H7 (cell line): ENCODE data around the gene CYP19A1. TPM values are rescaled to one million over a fixed set of nuclear protein-coding genes. Genes with fewer than 3 reads are reported as not detected.

Experiments used
- DNase-seq: peaks from one replicate; pipeline ENCODE4 v3.0.0; 2012
- H3K27me3 ChIP-seq: 2 replicates; pipeline ENCODE4 v1.6.0; 2011; ENCODE audit warnings: mild to moderate bottlenecking, low read length; ENCODE audit not compliant: control insufficient read depth, insufficient read depth
- H3K36me3 ChIP-seq: replicated peaks from 2 replicates; pipeline ENCODE4 v1.5.1; 2011; ENCODE audit warnings: low read length; ENCODE audit not compliant: control insufficient read depth, insufficient read depth
- H3K4me3 ChIP-seq: 2 replicates; pipeline ENCODE4 v1.5.1; 2011; ENCODE audit warnings: low read depth, mild to moderate bottlenecking, control low read depth, low read length, moderate library complexity; ENCODE audit not compliant: insufficient read depth
- total RNA-seq: library from RNA; depleted of rRNA; stranded (reverse); fragments of >200 nt; shearing (Covaris generic); gene quantifications from 2 replicates; pipeline ENCODE4 v1.2.3, GENCODE V29; 2014

CYP19A1 gene
- total RNA-seq, 1 experiment from 2014 or later, result not detected

DNA sequence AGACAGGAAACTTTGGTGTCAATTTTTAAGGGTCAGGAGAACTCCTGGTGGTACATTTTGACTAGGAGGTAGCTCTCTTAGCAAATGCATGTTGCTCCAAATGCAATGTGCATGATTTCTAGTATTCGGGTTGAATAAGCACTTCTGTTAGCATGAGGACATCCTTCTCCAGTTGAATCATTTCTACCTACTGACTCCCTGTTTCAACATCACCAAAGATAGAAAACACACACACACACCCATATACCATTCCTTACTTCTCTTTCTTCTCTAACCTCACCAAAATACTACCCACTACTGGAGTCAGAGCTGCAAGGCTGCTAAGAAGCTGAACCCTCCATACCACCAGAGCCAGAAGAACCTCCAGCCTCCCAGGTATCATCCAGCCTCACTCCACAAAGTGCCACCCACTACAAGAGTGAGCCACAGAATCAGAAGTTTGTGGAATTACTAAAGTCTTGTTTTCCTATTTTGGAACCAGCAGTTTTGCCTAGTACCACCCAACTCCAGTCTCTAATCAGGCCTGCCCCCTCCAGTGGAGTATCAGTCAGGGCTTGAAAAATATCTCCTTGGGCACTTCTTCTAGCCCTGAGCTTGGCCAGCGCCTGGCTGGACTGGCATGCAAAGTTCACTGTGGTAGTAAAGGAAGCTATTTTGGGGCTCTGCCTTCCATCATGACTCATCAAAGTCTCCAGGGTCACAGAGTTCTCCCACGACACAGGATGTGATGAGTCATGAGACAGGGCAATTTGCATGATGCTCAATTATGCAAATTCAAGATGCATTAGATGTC is 110.3 kb downstream of the CYP19A1 start:
- no peak for DNase-seq

DNA sequence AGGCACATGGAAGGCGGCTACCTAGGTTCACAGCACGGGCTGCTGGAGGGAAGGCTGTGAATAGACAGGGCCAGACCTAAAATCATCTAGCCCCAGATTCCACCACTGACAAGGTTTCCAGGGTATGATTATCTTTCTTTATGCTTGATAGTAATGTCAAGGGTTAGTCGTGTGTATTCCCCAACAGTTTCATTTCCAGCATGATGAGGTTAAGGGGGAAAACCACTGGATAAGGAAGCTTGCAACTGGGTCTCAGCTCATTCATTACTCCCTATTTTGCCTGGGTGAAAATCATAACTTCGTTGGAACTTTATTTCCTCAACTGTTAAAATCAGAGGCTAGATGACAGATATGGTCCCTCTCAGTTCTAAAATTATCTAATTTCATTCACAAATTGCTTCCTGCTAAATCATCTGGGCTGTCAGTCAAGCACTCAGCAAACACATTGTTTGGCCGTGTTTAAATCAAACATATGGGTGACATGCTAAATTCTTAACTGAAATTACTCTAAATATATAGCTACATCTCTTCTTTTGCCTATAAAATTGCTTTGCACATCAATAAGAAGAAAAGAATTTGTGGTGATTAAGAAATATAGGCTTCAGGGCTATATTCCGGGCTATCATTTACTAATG is 111.7 kb downstream of the CYP19A1 start:
- DNase-seq, result no peak
- no peaks in the 10 kb centered on the region for H3K36me3 ChIP-seq
- H3K27me3 ChIP-seq, result no peaks in the 10 kb centered on the region
- H3K4me3 ChIP-seq, result no peak overlapping the region

More for the DNA sequence above, 110.3 kb downstream of the CYP19A1 start:
- Histone ChIP-seq H3K4me3 (no peak overlapping the region), H3K36me3 (no peaks in the 10 kb centered on the region), H3K27me3 (no peaks in the 10 kb centered on the region)

DNA sequence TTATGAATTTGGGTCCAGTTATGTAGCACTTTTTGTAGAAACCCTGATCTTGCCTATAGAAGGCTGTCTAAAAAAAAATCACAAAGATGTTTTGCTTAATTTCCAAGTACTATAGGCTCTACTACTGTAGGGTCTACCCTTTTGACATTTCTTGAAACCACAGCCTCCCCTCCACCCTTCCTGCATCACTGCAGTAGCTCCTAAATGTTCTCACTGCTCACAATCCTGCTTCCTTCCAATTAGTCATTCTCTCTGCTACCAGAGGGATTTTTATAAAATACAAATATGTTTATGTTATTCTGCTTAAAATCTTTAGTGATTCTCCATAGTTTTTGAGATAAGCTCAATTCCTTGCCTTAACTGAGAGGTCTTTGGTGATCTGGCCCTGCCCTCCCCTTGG is 114.0 kb downstream of the CYP19A1 start:
- no peak for DNase-seq
- no peaks in the 10 kb centered on the region for H3K27me3 ChIP-seq
- no peaks in the 10 kb centered on the region for H3K36me3 ChIP-seq
- H3K4me3 ChIP-seq, result no peak overlapping the region

DNA sequence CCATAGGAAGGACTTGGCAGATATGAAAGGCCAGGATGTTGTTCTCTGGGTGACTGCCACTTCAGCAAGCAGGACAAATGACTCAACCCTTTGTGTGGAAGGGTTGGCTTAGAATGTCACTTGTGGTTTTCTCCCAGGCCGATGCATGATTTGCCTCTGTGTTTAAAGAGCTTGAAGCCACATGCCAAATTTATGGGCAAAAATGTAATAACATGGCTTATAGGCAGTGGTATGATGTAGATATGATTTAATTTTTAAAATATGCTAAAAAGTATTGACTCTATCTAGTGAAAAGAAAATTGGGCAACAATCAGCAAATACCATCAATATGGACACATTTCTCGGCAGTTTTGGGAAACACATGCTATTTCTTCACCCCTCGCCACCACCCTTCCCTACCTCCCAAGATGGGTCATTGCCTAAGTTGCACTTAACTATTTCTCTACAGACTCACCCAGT is 114.6 kb downstream of the CYP19A1 start:
- H3K27me3 ChIP-seq, result no peaks in the 10 kb centered on the region
- DNase-seq, result no peak
- H3K36me3 ChIP-seq, result no peaks in the 10 kb centered on the region
- no peak overlapping the region for H3K4me3 ChIP-seq

DNA sequence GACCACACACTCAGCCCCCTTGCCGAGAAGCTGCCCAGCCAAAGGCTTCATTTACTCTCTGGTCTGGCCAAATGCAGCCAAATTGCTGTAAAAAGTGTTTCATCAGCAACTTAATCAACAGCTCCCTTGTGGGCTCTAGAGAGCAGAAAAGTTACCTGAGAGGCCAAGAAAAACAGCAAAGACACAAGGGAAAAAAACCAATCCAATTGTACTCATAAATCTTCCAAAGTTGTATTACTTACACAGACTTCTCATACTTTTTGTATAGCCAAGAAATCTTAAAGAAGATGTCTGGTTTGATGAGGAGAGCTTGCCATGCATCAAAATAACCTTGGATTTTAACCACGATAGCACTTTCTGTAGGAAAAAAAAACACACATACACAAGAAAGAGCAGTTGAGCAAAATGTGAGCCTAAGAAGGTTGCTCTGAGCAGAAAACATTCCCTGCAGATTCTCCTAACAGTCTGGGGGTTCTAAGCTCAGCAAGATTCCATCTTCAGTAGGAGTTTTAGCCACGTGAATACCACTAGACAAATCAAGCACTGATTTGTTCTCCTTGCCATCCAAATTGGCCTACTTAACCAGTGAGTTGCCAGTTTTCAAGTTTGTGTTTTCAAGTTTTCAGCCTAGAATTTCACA is 120.0 kb downstream of the CYP19A1 start:
- no peak for DNase-seq

DNA sequence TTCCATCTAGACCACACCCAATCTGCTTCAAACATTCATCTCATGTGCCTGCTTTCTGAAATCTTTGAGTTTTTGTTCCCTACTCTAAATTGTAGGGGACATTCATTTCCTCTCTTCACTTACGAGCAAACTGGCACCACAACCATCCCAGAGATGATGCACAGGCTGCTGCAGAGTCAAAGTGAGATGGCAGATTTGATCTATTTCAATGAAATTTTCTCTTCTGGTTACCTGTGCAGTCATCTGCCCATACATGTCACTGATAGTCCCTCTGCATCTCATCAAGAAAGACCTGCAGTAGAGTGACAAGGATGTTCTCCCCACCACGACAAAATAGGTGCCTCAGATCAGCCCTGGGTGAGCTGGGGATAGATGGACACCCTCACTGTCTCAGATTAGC is 125.5 kb downstream of the CYP19A1 start:
- Histone ChIP-seq H3K27me3 (no peaks in the 10 kb centered on the region), H3K4me3 (no peak overlapping the region), H3K36me3 (no peaks in the 10 kb centered on the region)
- DNase-seq, result no peak

More for the DNA sequence above, 120.0 kb downstream of the CYP19A1 start:
- H3K36me3 ChIP-seq, result no peaks in the 10 kb centered on the region
- no peak overlapping the region for H3K4me3 ChIP-seq
- H3K27me3 ChIP-seq, result no peaks in the 10 kb centered on the region

DNA sequence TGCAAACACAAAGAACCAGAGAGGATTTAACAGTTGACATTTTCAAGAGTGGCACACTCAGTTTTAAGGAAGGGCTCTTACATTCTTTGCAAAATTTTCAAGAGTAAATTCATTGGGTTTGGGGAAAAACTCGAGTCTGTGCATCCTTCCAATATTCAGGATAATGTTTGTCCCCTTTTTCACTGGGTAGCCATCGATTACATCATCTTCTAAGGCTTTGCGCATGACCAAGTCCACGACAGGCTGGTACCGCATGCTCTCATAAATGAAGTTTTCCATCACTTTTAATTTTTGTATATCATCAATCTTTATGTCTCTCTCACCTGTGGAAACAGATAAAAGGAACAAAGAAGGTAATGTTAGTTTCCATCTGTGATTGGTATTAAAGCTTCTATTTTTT is 126.2 kb downstream of the CYP19A1 start:
- DNase-seq, result no peak
- Histone ChIP-seq H3K27me3 (no peaks in the 10 kb centered on the region), H3K36me3 (no peaks in the 10 kb centered on the region), H3K4me3 (no peak overlapping the region)

DNA sequence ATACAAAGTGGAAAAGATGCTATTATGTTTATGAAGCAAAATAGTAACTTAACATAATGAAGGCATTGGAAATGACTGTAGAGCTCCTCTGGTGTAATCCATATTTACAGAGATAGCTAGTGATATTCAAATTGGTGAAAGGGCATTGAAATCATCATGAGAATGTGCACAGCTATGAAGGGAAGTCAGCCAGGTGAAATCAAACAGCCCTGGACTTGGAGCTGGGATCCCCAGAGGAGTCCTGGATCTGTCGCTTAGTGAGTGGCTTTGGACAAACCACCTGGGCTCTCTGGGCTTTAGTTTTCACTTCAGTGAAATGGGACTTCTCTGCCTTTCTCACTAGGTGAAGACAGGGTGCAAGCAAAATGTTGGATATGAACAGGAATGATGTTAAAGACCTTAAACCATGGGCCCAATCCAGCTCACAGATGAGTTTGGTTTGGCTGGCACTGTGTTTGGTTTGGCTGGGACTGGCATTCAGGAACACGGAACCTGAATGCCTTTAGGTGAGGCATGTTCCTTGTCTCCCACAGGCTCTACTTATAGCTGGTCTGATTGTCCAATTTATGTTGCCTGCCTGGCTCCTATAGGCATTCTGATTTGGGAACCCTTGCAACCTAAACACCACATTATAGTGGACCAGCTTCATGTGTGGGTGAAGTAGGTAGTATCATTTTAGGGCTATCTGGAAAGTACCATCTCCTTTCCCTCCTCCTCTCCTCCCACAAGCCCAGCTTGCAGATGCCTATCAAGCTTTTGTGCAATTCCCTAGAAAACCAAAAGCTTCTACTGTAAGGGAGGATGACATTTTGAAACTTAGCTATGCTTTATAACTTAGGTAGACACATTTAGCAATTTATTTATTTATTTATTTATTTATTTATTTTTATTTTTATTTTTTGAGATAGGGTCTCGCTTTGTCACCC is 133.1 kb downstream of the CYP19A1 start:
- no peaks in the 10 kb centered on the region for H3K27me3 ChIP-seq
- no peak overlapping the region for H3K4me3 ChIP-seq
- H3K36me3 ChIP-seq, result no peaks in the 10 kb centered on the region
- DNase-seq, result no peak

DNA sequence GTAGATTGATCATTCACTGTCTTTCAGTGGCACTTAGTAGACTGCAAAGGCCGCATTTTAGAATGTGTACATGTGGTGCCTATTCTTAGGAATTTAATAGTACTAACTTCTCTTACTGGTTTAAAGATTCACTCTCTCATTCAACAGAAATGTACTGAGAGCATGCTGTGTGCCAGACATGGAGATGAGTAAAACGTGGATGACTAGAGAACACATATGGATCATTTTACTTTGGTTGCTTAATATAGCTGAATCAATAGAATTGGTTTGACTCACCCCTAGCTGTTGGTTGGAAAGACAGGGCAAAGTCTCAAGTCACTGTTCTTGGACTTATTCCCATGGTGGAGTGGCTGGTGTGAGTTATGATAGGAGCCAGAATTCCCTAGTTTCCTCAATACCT is 134.6 kb downstream of the CYP19A1 start:
- H3K27me3 ChIP-seq, result no peaks in the 10 kb centered on the region
- H3K36me3 ChIP-seq, result no peaks in the 10 kb centered on the region
- DNase-seq, result no peak
- no peak overlapping the region for H3K4me3 ChIP-seq

DNA sequence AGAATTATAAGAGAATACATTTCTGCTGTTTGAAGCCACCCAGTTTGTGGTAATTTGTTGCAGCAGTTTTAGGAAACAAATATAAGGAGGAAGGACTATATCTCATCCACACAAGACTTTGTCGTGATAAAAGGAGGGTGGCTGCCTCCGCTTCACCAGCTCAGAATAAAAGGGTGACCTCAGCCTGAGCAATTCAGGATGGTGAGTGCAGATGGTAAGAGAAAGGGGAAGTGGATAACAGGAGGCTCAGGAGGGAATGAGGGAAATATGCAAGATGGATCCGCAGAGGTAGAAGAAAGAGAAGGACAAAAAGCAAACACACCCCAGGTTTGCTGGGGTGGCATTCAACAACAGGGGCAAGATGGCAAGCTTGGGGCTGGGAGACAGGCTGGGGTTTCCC is 135.6 kb downstream of the CYP19A1 start:
- Histone ChIP-seq H3K27me3 (no peaks in the 10 kb centered on the region), H3K36me3 (no peaks in the 10 kb centered on the region), H3K4me3 (no peak overlapping the region)
- DNase-seq, result no peak

DNA sequence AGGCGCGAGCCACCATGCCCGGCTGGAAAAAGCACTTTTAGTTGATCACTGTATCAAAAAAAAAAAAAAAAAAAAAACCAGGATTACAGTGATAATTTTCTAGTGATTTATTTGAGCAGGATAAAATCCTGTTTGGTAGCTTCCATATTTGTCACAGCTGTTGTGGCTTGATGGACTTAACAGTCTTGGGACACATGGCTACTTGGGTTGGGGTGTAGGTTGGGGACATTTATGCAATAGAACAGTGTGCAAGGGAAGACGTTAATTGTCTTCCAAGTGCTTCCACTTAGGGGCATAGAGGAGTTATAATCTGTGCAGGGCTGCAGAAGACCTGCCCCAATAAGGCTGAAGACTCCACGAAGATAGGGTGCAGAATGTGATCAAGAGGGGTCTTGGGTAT is 136.8 kb downstream of the CYP19A1 start:
- no peak for DNase-seq
- Histone ChIP-seq H3K36me3 (no peaks in the 10 kb centered on the region), H3K27me3 (no peaks in the 10 kb centered on the region)

DNA sequence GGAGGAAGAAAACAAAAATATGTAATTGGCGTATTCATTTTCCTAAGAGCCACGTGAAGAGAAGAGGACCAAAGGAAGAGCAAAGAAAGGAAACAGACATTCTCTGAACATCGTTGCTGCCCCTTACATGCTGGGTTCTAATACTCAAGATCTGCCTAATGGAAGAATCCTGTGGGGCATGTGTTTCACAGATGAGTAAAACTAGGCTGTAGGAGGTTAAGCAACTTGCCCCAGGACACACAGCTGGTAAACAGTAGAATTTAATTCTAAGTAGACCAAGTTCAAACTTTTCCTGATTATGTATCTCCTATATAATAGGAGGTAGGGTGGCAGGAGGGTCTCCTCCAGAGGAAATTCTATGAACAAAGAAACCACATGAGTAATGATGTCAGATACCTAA is 137.6 kb downstream of the CYP19A1 start:
- Histone ChIP-seq H3K4me3 (no peak overlapping the region), H3K27me3 (no peaks in the 10 kb centered on the region), H3K36me3 (no peaks in the 10 kb centered on the region)
- DNase-seq, result no peak

More for the DNA sequence above, 136.8 kb downstream of the CYP19A1 start:
- H3K4me3 ChIP-seq, result no peak overlapping the region

DNA sequence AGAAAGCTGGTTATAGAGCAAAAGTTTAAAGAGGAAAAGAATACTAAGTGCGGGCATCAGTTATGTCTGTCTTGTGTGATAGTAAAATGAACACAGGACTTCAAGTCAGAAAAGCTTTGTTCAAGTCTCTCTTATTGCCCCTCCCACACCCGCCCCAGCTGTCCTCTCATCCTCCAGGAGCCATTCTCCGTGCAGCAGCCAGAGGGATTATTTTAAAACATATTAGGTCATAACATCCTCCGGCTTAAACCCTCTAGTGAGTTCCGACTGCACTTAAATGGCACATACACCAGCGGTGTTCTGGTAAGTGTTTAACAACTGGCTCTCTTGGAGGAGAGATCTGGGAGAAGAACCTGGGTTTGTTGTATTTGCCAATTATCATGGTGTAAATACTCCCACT is 138.9 kb downstream of the CYP19A1 start:
- Histone ChIP-seq H3K36me3 (no peaks in the 10 kb centered on the region), H3K4me3 (no peak overlapping the region), H3K27me3 (no peaks in the 10 kb centered on the region)
- no peak for DNase-seq

DNA sequence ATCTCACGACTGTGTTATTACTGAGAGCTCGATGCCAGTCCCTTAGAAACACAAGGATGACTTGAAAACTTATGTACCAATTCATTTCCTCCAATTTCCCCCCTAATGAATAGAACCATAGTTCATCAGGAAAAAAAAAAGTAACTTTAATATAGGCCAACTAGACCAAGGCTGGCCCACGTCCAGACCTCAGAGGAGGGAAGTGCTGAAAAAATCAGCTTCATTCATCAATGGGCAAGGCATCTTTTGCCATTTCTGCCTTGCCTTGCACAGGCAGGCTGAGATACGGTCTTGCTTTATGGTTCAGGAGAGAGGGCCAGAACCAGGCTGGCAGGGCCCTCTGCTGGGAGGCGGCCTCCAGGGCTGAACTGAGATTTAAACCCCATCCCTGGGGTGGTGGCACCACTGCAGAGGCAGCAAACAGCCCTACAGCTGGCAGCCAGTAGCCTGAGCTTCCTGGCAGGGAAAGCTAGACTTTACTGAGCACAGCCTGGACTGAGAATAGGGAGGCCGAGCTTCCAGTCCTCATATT is 139.6 kb downstream of the CYP19A1 start:
- DNase-seq, result no peak
- Histone ChIP-seq H3K36me3 (no peaks in the 10 kb centered on the region), H3K4me3 (no peak overlapping the region), H3K27me3 (no peaks in the 10 kb centered on the region)
